Gastroesophageal sphincter (tissue), 4 donors: ENCODE data around the gene GNG14. TPM values are rescaled to one million over a fixed set of nuclear protein-coding genes. Genes with fewer than 3 reads are reported as not detected.

Experiments used
- ATAC-seq: fragments of 150-250 bp; one replicate; pipeline ENCODE4 v1.9.1; 2016; ENCODE audit warnings: mild to moderate bottlenecking, moderate library complexity
- H3K27ac ChIP-seq, 4 donors: fragments of 200-600 bp; sonication (generic) in 3 of 4; 1 replicate in 3 of 4; 2 replicates in 1 of 4; pipeline ENCODE4 v1.5.1; 2016 to 2019
- H3K27me3 ChIP-seq: fragments of 200-600 bp; sonication (generic); one replicate; pipeline ENCODE4 v1.5.1; 2019
- H3K36me3 ChIP-seq, 2 donors: fragments of 200-600 bp; sonication (generic); one replicate each; pipeline ENCODE4 v1.5.1; 2019; ENCODE audit warnings: control low read depth in 1 of 2
- H3K4me1 ChIP-seq, 3 donors: fragments of 200-600 bp; sonication (generic); 1 replicate in 2 of 3; 2 replicates in 1 of 3; pipeline ENCODE4 v1.5.1; 2016 to 2019; ENCODE audit warnings: control low read depth in 2 of 3
- H3K4me3 ChIP-seq, 2 donors: fragments of 200-600 bp; sonication (generic); one replicate each; pipeline ENCODE4 v1.5.1; 2019; ENCODE audit warnings: mild to moderate bottlenecking in 1 of 2, moderate library complexity in 1 of 2
- H3K9me3 ChIP-seq, 3 donors: fragments of 200-600 bp; sonication (generic); one replicate each; pipeline ENCODE4 v1.5.1; 2017 to 2019; ENCODE audit warnings: control low read depth in 2 of 3
- CTCF ChIP-seq, 4 experiments: fragments of 200-600 bp in 2 of 4; fragments of 450-650 bp in 2 of 4; sonication (generic) in 1 of 4; IDR thresholded peaks; one replicate each; pipeline ENCODE4 v1.5.1; 2017 to 2019; ENCODE audit warnings: antibody characterized with exemption in 4 of 4, mild to moderate bottlenecking in 2 of 4, moderate library complexity in 2 of 4
- EP300 ChIP-seq: sonication (generic); formaldehyde crosslinking; IDR thresholded peaks from one replicate; pipeline ENCODE4 v1.6.1; 2017; ENCODE audit warnings: antibody characterized with exemption, mild to moderate bottlenecking
- POLR2A ChIP-seq, 2 donors: fragments of 450-650 bp; IDR thresholded peaks; one replicate each; pipeline ENCODE4 v1.6.1; 2017; ENCODE audit warnings: antibody characterized with exemption in 2 of 2, mild to moderate bottlenecking in 2 of 2, moderate library complexity in 1 of 2
- POLR2AphosphoS5 ChIP-seq: sonication (generic); formaldehyde crosslinking; IDR thresholded peaks from one replicate; pipeline ENCODE4 v1.6.1; 2017; ENCODE audit warnings: antibody characterized with exemption
- WGBS, 2 donors: methylation state at CpG; one replicate each; pipeline ENCODE4 v1.1.5; 2018; ENCODE audit warnings: low coverage in 1 of 2; 5-methylcytosine and 5-hydroxymethylcytosine counted together
- total RNA-seq, 4 donors: library from RNA; depleted of rRNA; stranded (reverse); fragments of >200 nt; gene quantifications; one replicate each; pipeline ENCODE4 v1.1.0, GENCODE V29; 2016

GNG14 gene
- total RNA-seq, 4 donors from 2014 or later: not detected

- ATAC-seq: no peak
- 100% methylated on average over 2 of the region's 10 CpGs; no CpG with 5 or more reads in 1 of the 2 donors for WGBS, 2 donors
Observed at GRCh38 chr19:12649941-12650340, 37.9 kb upstream of the GNG14 start.

GRCh38 chr19:12652219-12652618 lies 35.6 kb upstream of the GNG14 start:
- no peak for ATAC-seq
- H3K36me3 ChIP-seq: peaks cover 0 to 54% of the 10 kb centered on the region in 2 donors
- no peak for TF ChIP-seq CTCF (IDR thresholded peaks at IDR 0.05)
- TF ChIP-seq POLR2AphosphoS5: no peak
- no peaks in the 10 kb centered on the region for H3K27me3 ChIP-seq
- 90 to 92% methylated on average over 3 to 5 of the region's 6 CpGs for WGBS, 2 donors
- no peak overlapping the region for H3K27ac ChIP-seq
- peaks cover 0 to 17% (median 10%) of the 10 kb centered on the region in 3 donors for H3K4me1 ChIP-seq
- no peaks in the 10 kb centered on the region for H3K9me3 ChIP-seq
- no peak overlapping the region for H3K4me3 ChIP-seq

More at GRCh38 chr19:12649941-12650340, 37.9 kb upstream of the GNG14 start:
- Histone ChIP-seq H3K9me3 (no peaks in the 10 kb centered on the region), H3K27me3 (no peaks in the 10 kb centered on the region), H3K27ac (no peak overlapping the region), H3K4me3 (no peak overlapping the region), H3K36me3 (peaks cover 0 to 31% of the 10 kb centered on the region in 2 donors), H3K4me1 (peaks cover 0 to 19% (median 10%) of the 10 kb centered on the region in 3 donors)
- TF ChIP-seq CTCF (IDR thresholded peaks at IDR 0.05): no peak

GRCh38 chr19:12655546-12655945 lies 32.3 kb upstream of the GNG14 start:
- TF ChIP-seq POLR2A (IDR thresholded peaks at IDR 0.05) (no peak), EP300 (no peak), CTCF (IDR thresholded peaks at IDR 0.05) (no peak), POLR2AphosphoS5 (no peak)
- no peaks in the 10 kb centered on the region for H3K27me3 ChIP-seq
- H3K27ac ChIP-seq: no peak overlapping the region
- no peak for ATAC-seq
- no peak overlapping the region for H3K4me3 ChIP-seq
- no peaks in the 10 kb centered on the region for H3K4me1 ChIP-seq
- no peaks in the 10 kb centered on the region for H3K9me3 ChIP-seq
- WGBS, 2 donors: 89 to 100% methylated on average over 1 to 6 of the region's 8 CpGs
- peaks cover 0 to 87% of the 10 kb centered on the region in 2 donors for H3K36me3 ChIP-seq

- Histone ChIP-seq H3K27ac (no peak overlapping the region), H3K27me3 (no peaks in the 10 kb centered on the region), H3K4me1 (no peaks in the 10 kb centered on the region), H3K4me3 (no peak overlapping the region), H3K9me3 (no peaks in the 10 kb centered on the region), H3K36me3 (peaks cover 0 to 91% of the 10 kb centered on the region in 2 donors)
- 33 to 50% methylated on average over 6 to 10 of the region's 50 CpGs for WGBS, 2 donors
- no peak for TF ChIP-seq EP300
- no peak for TF ChIP-seq POLR2AphosphoS5
- no peak for TF ChIP-seq POLR2A (IDR thresholded peaks at IDR 0.05)
- TF ChIP-seq CTCF (IDR thresholded peaks at IDR 0.05): no peak
- ATAC-seq: no peak
Observed at GRCh38 chr19:12656899-12657571, 30.8 kb upstream of the GNG14 start.

GRCh38 chr19:12657966-12658365 lies 29.8 kb upstream of the GNG14 start:
- Histone ChIP-seq H3K27me3 (no peaks in the 10 kb centered on the region), H3K9me3 (no peaks in the 10 kb centered on the region), H3K36me3 (peaks cover 0 to 95% of the 10 kb centered on the region in 2 donors), H3K27ac (no peak overlapping the region), H3K4me3 (no peak overlapping the region), H3K4me1 (no peaks in the 10 kb centered on the region)
- ATAC-seq: no peak
- TF ChIP-seq CTCF (IDR thresholded peaks at IDR 0.05): no peak
- no peak for TF ChIP-seq POLR2A (IDR thresholded peaks at IDR 0.05)
- TF ChIP-seq POLR2AphosphoS5: no peak
- no peak for TF ChIP-seq EP300
- WGBS, 2 donors: 100% methylated on average over 1 of the region's 22 CpGs; no CpG with 5 or more reads in 1 of the 2 donors
